T follicular helper cell (primary cell): ENCODE measurements around the gene ADH6.
"Not testable (repeated sequence)": the region's sequence is repeated elsewhere in the genome, so short reads cannot be mapped to it uniquely, and the experiment has no call there.

Experiments used
- DNase-seq: peaks from one replicate; pipeline ENCODE4 v3.0.0-alpha.2; 2020; ENCODE audit warnings: low read depth

Gene ADH6

GRCh38 chr4:99190336-99190735 is 28.7 kb downstream of the ADH6 start:
- no peak for DNase-seq

- not testable (repeated sequence) for DNase-seq
These were observed 29.1 kb downstream of the ADH6 start for GRCh38 chr4:99189900-99190299.

DNA sequence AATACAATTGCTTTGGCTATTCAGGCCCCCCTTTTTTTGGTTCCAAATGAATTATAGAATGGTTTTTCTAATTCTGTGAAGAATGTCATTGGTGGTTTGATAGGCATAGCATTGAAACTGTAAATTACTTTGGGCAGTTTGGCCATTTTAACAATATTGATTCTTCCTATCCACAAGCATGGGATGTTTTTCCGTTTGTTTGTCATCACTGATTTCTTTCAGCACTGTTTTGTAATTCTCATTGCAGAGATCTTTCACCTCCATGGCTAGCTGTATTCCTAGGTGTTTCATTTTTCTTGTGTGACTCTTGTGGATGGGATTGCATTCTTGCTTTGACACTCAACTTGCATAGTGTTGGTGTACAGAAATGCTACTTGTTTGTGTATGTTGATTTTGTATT is 33.0 kb downstream of the ADH6 start:
- DNase-seq: no peak

DNA sequence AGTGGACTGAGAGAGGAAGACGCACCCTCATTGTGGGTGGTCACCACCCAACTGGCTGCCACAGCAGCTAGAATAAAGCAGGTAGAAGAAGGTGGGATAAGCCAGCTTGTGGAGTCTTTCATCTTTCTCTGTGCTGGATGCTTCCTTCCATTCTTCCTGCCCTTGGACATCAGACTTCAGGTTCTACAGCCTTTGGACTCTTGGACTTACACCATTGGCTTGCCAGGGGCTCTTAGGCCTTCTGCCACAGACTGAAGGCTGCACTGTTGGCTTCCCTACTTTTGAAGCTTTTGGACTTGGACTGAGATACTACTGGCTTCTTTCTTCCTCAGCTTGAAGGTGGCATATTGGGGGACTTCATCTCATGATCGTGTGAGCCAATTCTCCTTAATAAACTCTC is 33.5 kb downstream of the ADH6 start:
- DNase-seq: no peak

GRCh38 chr4:99180382-99181070 is 38.5 kb downstream of the ADH6 start:
- DNase-seq: no peak

- DNase-seq: no peak
These were observed 39.4 kb downstream of the ADH6 start for GRCh38 chr4:99179626-99180025.

- DNase-seq: no peak
These were observed 39.9 kb downstream of the ADH6 start for GRCh38 chr4:99179178-99179577.

DNA sequence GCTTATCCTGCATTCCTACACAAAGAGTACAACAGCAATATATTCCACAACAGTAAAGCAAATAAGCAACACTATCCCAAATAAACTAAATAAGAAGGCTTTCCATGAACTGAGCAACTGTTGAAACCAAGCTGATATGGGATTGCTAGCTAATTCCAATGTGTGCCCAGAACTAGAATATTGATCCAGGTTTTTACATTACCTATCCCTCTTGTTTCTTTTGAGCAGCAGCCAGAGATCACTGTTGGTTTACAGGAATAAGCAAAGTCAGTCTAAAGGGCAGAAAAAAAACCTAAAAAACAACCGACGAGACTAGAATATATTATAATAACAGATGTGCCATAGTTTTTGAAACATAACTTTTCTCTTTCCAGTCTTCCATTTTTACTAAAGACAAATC is 52.5 kb downstream of the ADH6 start:
- no peak for DNase-seq

DNA sequence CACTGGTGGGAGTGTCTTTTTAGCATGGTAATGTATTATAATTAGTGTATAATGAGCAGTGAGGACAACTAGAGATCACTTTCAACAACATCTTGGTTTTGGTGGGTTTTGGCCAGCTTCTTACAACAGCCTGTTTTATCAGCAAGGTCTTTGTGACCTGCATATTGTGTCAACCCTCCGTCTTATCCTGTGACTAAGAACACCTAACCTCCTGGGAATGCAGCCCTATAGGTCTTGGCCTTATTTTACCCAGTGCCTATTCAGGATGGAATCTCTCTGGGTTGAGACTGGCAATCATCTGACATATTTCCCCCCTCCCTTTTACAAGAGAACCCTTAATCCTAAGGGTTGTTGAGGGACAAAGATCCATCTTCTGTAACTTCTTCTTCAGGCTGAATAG is 53.1 kb downstream of the ADH6 start:
- DNase-seq: no peak

DNA sequence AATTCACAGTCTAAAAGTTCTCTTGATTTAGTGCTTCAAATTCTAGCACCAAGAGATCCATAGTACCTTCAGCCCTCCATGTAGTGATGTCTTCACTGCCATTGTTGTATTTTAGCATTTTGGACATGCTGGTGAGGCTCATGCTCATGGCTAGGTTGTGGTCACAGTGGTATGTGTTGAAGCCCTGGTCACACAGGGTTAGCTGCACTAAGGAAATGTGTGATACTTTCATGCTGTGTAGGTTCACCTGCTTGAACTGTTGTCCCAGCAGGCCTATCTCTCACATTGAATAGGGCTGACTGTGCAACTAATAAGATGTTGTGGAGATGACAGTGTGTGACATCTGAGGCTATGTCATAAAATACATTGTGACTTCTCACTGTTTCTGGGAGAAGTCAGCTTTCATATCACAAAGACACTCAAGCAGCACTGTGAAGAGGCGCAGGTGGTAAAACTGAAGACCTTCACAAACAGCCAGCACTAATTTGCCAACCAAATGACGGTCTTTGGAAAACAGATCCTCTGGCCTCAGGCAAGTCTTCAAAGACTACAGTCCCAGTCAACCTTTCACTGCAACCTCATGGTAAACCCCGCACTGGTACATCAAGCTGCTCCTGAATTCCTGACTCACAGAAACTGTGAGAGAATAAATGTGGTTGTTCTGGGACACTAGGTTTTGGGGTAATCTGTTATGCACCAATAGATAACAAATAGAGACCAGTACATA is 57.5 kb downstream of the ADH6 start:
- DNase-seq: no peak

- no peak for DNase-seq
These were observed 59.3 kb downstream of the ADH6 start for GRCh38 chr4:99159699-99160098.

- DNase-seq: no peak
These were observed 61.5 kb downstream of the ADH6 start for GRCh38 chr4:99157478-99157935.

DNA sequence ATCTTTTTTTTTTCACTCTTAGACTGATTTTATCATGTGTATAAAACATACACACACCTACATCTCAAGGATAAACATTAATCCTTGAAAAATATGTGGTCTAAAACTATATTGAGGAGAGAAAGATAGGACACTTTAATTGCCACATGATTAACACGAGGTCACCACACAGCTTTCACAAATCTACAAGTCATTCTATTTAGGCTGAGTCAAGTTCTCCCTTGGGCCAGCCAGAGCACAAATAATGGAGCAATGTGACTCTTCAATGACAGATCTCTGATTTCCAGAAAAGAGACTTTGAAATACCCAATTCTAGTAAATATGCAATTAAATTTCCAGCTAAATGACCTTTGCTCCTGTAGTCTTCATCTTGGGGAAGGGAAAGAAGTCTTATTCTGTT is 62.1 kb downstream of the ADH6 start:
- DNase-seq: no peak

DNA sequence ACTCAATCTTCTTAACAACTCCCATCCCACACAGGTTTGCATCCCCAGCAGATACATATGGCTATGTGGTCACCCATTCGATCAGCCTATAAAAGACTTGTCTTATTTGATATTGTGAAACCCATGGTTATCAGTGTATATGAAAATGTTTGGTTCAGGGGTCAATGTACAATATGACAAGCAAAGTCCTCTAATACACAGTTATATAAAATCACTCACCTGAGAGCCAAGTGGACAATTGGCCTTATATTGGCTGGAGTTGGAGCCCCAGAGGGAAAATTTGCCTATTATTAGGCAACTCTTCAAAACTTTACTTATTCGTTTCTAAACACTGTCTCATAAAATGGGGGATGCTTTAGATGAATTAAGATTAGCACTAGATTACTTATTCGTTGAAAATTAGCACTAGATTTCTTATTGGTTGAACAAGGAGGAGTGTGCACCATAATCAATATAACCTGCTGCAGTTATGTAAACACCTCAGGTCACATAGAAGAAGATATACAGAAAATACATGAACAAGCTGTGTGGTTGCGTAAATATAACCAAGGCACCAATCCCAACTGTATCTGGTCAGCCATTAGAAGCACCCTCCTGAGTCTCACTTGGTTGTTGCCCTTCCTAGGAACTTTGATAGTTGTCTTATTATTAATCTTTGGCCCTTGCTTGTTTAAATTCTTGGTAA is 64.2 kb downstream of the ADH6 start:
- DNase-seq: no peak
